GM12892 (cell line): ENCODE measurements around the gene SLC4A8.

Source experiments
- POLR2A ChIP-seq: IDR thresholded peaks from 2 replicates; pipeline ENCODE4 v1.6.1; 2011; ENCODE audit warnings: low read depth, low read length, control low read depth
- POLR2AphosphoS5 ChIP-seq: IDR thresholded peaks from 2 replicates; pipeline ENCODE4 v1.6.1; 2011; ENCODE audit warnings: low read depth, low read length, control low read depth

DNA sequence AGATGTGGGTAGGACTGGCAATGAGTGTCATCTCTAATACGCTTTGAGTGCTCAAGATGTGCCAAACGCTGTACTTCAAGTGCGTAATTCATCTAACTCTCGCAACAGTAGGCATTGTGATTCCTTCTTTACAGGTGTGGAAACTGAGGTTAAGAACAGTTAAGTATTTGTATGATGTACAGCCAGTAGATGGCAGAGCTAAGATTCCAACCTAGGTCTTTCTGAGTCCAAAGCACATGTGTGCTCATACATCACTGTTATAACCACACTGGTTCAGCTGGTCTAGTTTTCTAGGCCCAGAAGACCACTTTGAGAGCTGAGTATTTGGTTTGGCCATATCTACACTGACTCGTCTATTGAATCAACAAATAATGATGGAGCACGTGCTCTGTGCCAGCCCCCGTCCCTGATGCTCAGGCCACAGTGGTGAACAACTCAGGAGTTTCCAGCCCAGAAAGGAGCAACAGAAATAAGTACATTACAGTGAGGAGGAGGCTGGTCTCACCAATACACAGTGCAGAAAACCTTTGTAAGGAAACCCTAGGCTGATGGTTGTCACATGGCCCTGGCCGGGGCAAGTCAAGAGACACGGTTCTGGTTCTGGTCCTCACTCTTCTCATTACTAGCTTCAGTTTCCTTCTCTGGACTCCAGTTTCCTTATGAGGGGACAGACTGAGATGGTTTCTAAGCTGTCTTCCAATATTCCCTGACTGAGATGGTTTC, 97.1 kb downstream of the SLC4A8 start:
- TF ChIP-seq POLR2AphosphoS5 (no peak), POLR2A (no peak)
